D721Med (cell line): ENCODE measurements around the gene SHANK2.

Experiments
- DNase-seq: peaks from one replicate; pipeline ENCODE4 v3.0.0; 2011; ENCODE audit warnings: low spot score; ENCODE audit not compliant: insufficient read length
- FAIRE-seq: peaks from 2 replicates; lab custom pipeline; 2011; peaks lifted over from hg19 to GRCh38; lab: Jason Lieb, UNC
- CTCF ChIP-seq: IDR thresholded peaks from 2 replicates; pipeline ENCODE4 v1.5.1; 2012; ENCODE audit warnings: mild to moderate bottlenecking, control low read depth; ENCODE audit not compliant: insufficient read depth; ENCODE audit errors: missing control alignments

Gene SHANK2

GRCh38 chr11:71244116-71244810 lies 8.1 kb downstream of the SHANK2 start:
- no peak for TF ChIP-seq CTCF
- DNase-seq: no peak
- FAIRE-seq: no peak

- no peak for FAIRE-seq
- DNase-seq: no peak
- no peak for TF ChIP-seq CTCF
These were observed 10.0 kb downstream of the SHANK2 start for GRCh38 chr11:71242391-71242790.

GRCh38 chr11:71241721-71242259 lies 10.6 kb downstream of the SHANK2 start:
- no peak for TF ChIP-seq CTCF
- FAIRE-seq (no peak), DNase-seq (no peak)

GRCh38 chr11:71240865-71241691 lies 11.3 kb downstream of the SHANK2 start:
- DNase-seq: no peak
- no peak for FAIRE-seq
- TF ChIP-seq CTCF: no peak

- DNase-seq (no peak), FAIRE-seq (no peak)
- TF ChIP-seq CTCF: no peak
These were observed 12.2 kb downstream of the SHANK2 start for GRCh38 chr11:71240061-71240690.

DNA sequence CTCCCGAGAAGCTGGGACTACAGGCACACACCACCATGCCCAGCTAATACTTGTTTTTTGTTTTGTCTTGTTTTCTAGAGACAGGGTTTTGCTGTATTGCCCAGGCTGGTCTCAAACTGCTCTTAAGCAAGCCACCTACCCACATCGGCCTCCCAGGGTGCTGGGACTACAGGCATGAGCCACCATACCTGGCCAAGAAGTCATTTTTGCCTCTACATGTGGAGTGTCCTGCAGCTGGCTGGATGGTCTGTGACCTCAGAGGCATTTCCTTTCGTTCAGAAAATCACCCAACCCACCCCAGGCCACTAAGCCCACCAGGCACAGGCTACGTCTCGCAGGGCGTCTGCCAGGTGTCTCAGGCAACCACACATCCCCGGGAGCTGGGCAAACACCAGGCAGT lies 12.8 kb downstream of the SHANK2 start:
- DNase-seq (no peak), FAIRE-seq (no peak)
- no peak for TF ChIP-seq CTCF
